Right atrium auricular region (tissue), 2 donors: ENCODE data around the gene CDCA8. TPM values are rescaled to one million over a fixed set of nuclear protein-coding genes. Genes with fewer than 3 reads are reported as not detected.

Experiments used
- DNase-seq: peaks from one replicate; pipeline ENCODE4 v3.0.0-alpha.2; 2019; ENCODE audit warnings: low spot score
- H3K27ac ChIP-seq, 2 donors: fragments of 200-600 bp; sonication (generic); 1 replicate in 1 of 2; 2 replicates in 1 of 2; pipeline ENCODE4 v1.5.1; 2016 to 2019
- H3K27me3 ChIP-seq, 2 donors: fragments of 200-600 bp; sonication (generic); one replicate each; pipeline versions ENCODE4 v1.5.1 to v1.6.0; 2017 to 2019
- H3K36me3 ChIP-seq: fragments of 200-600 bp; sonication (generic); one replicate; pipeline ENCODE4 v1.5.1; 2016
- H3K4me1 ChIP-seq, 2 donors: fragments of 200-600 bp; sonication (generic); one replicate each; pipeline versions ENCODE4 v1.5.1 to v1.6.0; 2017 to 2019
- H3K4me3 ChIP-seq, 2 donors: fragments of 200-600 bp; sonication (generic); 1 replicate in 1 of 2; 2 replicates in 1 of 2; pipeline ENCODE4 v1.5.1; 2017 to 2019; ENCODE audit warnings: mild to moderate bottlenecking in 1 of 2, moderate library complexity in 1 of 2
- H3K9me3 ChIP-seq, 2 donors: fragments of 200-600 bp; sonication (generic); one replicate each; pipeline ENCODE4 v1.5.1; 2019
- CTCF ChIP-seq, 2 donors: fragments of 200-600 bp; sonication (generic); IDR thresholded peaks; one replicate each; pipeline ENCODE4 v1.5.1; 2019; ENCODE audit warnings: antibody characterized with exemption in 2 of 2
- total RNA-seq, 2 donors: library from RNA; depleted of rRNA; stranded (reverse); fragments of >200 nt; gene quantifications; one replicate each; pipeline ENCODE4 v1.1.0, GENCODE V29; 2016

Gene CDCA8
- total RNA-seq = under 1 TPM; 0.48 to 0.55 TPM

- Histone ChIP-seq H3K36me3 (no peaks in the 10 kb centered on the region), H3K27ac (peak within 1 kb of the TSS; percentile 84 to 85), H3K9me3 (no peaks in the 10 kb centered on the region), H3K4me1 (peaks cover 0 to 38% of the 10 kb centered on the region in 2 donors), H3K27me3 (no peaks in the 10 kb centered on the region), H3K4me3 (peak within 1 kb of the TSS; percentile 66 to 72)
- peak; percentile 99 for DNase-seq
- TF ChIP-seq CTCF (IDR thresholded peaks at IDR 0.05) = peak; percentile 14 to 71
Observed at GRCh38 chr1:37692078-37692833, at the start of gene CDCA8. Gene CDCA8, plus strand, starts transcription at chr1:37692516. Its CDS starts 175 bp downstream, at chr1:37692691.

- no peak for TF ChIP-seq CTCF (IDR thresholded peaks at IDR 0.05)
- H3K9me3 ChIP-seq = peaks cover 0 to 7% of the 10 kb centered on the region in 2 donors
- no peak overlapping the region for H3K27ac ChIP-seq
- H3K4me1 ChIP-seq = no peaks in the 10 kb centered on the region
- no peak for DNase-seq
- H3K4me3 ChIP-seq = no peak overlapping the region
- H3K27me3 ChIP-seq = no peaks in the 10 kb centered on the region
- H3K36me3 ChIP-seq = no peaks in the 10 kb centered on the region
Observed at GRCh38 chr1:37647281-37647680, 45.0 kb upstream of the CDCA8 start.

DNA sequence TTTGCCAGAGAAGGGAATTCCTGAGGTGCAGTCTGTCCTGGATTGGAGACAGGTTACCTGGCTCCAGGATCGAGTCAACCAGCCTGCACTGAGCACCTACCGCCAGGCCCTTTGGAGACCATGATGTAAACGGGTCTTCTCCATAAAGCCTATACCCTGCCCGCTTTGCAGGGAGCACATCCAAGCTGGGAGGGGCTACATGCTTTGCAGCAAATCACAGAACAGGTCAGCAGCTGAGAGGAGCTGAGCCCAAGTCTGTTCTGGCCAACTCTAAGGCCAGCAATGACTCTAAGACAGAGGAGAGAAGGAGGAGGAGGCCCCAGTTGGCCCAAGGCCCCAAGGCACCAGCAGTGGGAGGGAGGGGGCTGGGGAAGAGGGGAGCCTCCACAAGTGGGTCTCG lies 42.1 kb upstream of the CDCA8 start:
- no peak for TF ChIP-seq CTCF (IDR thresholded peaks at IDR 0.05)
- no peaks in the 10 kb centered on the region for H3K36me3 ChIP-seq
- no peaks in the 10 kb centered on the region for H3K9me3 ChIP-seq
- no peaks in the 10 kb centered on the region for H3K27me3 ChIP-seq
- no peak overlapping the region for H3K27ac ChIP-seq
- H3K4me1 ChIP-seq = no peaks in the 10 kb centered on the region
- no peak overlapping the region for H3K4me3 ChIP-seq
- no peak for DNase-seq

GRCh38 chr1:37650721-37651120 lies 41.6 kb upstream of the CDCA8 start:
- Histone ChIP-seq H3K9me3 (no peaks in the 10 kb centered on the region), H3K36me3 (no peaks in the 10 kb centered on the region), H3K27ac (no peak overlapping the region), H3K27me3 (no peaks in the 10 kb centered on the region), H3K4me3 (no peak overlapping the region), H3K4me1 (no peaks in the 10 kb centered on the region)
- no peak for TF ChIP-seq CTCF (IDR thresholded peaks at IDR 0.05)
- DNase-seq = no peak

GRCh38 chr1:37651803-37652202 lies 40.5 kb upstream of the CDCA8 start:
- Histone ChIP-seq H3K9me3 (no peaks in the 10 kb centered on the region), H3K27ac (no peak overlapping the region), H3K4me3 (no peak overlapping the region), H3K36me3 (no peaks in the 10 kb centered on the region), H3K4me1 (no peaks in the 10 kb centered on the region), H3K27me3 (no peaks in the 10 kb centered on the region)
- DNase-seq = no peak
- no peak for TF ChIP-seq CTCF (IDR thresholded peaks at IDR 0.05)

DNA sequence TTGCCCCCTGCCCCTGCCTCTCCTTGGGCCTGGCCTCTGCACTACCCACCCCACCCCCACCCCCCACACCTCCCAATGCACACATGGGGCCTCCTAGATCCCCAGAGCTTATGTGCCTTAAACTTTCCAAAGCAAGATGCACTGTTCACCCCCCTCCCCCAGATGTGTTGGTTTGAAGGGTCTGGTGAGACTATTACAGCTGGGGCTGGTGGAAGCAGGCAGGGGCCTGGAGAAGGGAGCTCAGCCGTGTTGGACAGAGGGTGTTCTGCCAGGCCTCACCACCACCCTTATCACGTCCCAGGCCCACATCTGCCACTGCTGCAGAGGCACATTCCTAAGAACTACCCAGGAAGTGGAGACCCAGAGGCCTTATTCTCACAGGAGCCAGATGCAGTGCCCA lies 39.3 kb upstream of the CDCA8 start:
- no peaks in the 10 kb centered on the region for H3K9me3 ChIP-seq
- H3K27me3 ChIP-seq = no peaks in the 10 kb centered on the region
- H3K27ac ChIP-seq = no peak overlapping the region
- DNase-seq = no peak
- TF ChIP-seq CTCF (IDR thresholded peaks at IDR 0.05) = no peak
- no peak overlapping the region for H3K4me3 ChIP-seq
- H3K36me3 ChIP-seq = no peaks in the 10 kb centered on the region
- no peaks in the 10 kb centered on the region for H3K4me1 ChIP-seq
